HG03457 (cell line): Measurements from ENCODE around the gene TCF4.
"Not testable (repeated sequence)": the region's sequence is repeated elsewhere in the genome, so short reads cannot be mapped to it uniquely, and the experiment has no call there.

ENCODE experiments used
- ATAC-seq: cut with Tn5 transposase; IDR thresholded peaks from one replicate; pipeline ENCODE4 v1.9.1; 2021; ENCODE audit warnings: moderate number of reproducible peaks; ENCODE audit not compliant: unreplicated experiment

TCF4 gene

DNA sequence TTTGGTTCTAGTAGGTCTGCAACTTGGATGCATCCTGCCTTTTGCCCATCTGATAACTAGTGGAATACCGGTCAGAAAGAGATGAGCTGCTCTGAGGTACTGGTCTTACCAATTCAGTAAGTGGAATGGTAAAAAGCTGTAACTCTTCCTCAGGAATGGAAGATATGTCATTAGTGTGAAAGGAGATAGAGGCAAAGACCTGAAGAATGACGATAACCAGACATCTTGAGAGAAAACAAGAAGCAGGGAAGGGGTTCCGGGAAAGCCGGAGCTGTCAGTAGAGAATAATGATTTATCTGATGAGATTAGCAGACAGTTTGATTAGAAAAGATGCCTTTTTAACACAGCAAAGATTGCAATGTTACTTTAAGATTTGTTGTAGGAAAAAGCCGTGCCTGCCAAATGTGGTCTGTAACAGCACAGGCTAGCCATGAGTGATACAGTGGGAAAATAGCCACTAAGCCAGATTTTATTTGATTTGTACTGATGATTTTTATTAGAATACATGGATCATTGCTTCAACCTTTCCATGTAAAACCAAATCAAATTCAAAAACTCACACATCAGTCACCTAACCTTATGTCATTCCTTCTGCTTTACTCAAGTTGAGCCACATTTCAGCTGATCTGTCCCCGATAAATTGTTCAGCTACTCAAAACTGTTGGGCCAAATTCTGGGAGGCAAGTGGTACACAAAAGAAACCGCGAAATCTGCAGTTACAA lies 110.0 kb downstream of the TCF4 start:
- no peak for ATAC-seq

DNA sequence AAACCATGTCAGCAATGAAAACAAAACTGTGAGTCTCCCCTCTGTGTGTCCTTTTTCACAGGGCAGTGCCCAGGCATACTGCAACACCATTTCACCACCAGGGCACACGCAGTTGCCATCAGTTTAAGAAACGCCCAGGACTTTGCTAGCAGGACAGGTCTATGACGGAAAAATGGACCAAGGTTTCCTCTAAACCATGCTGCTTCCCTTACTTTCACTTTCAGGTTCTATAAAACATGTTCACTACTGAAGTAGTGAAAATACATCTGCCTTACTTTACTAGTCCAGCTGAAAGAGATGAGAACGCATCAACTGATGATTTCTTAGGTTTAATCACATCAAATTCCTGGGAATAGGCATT lies 110.5 kb downstream of the TCF4 start:
- peak; percentile 84 for ATAC-seq

DNA sequence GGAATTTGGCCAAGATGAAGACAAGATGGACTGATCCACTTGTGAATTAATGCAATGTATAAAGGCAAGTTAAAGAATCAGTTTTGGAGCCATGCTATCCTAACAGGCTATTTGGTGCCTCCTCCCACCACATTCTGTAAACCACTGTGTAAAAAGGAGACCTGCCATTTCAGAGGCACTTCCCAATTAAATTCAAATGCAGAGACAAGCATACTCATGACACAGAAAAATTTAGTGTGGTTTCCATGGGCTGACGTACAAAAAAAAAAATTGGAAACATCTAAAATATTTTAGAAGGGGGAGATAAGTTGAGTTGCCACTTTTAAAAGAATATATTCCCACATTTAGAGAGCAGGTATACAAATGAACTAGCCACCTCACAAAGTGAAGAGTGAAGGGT lies 112.1 kb downstream of the TCF4 start:
- no peak for ATAC-seq

DNA sequence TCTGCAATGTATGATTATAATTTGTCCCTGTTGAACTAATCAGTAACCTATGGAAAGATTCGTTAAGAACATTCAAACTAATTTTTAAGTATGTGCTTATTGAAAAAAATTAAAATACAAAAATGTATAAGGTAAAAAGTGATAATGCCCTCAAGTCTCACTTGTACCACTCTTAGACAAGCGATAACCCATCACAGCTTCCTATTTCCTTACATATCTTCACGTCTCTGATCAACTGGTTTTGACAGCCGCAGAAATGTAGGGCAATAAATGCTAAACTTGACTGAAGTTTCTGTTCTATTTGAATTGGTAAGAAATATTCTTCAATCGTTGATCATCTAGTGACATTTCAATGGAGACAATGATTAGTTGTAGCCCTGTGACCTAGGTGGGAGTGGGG lies 112.5 kb downstream of the TCF4 start:
- ATAC-seq = no peak

DNA sequence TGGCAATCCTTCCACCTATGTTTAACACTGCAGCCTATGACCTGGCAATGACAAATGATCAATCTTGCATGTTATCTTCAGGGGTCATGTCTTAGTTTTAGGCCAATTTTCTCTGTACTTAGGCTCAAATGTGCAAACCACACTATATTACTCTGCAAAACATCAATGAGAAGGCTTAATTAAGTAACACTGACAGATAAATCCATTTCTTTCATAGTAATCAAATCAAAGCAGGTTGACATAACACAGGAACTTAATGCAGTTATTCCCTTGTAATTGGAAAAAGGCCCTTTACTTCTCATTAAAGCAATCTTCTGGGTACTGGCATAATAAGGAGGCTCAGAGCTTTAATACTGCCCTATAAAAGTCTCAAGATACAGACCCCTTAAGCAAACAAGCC lies 114.4 kb downstream of the TCF4 start:
- ATAC-seq = no peak

DNA sequence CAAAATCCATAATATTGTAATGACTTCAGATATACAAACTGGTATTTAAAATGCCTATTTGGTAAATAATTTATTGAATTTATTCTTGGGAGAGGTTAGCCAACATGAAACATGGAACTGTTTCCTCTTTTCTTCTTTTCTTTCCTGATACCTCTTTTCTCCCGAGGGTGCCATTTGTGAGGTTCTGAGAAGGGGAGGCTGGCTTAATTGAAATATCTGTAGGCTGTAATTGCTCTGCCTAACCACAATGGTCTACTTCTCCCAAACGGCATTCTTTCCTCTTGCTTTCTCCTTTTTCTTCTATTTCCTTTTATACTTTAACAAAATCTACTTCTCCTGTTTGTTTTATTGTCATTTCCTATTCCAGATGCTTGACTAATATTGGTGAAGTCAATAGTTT lies 114.9 kb downstream of the TCF4 start:
- no peak for ATAC-seq

DNA sequence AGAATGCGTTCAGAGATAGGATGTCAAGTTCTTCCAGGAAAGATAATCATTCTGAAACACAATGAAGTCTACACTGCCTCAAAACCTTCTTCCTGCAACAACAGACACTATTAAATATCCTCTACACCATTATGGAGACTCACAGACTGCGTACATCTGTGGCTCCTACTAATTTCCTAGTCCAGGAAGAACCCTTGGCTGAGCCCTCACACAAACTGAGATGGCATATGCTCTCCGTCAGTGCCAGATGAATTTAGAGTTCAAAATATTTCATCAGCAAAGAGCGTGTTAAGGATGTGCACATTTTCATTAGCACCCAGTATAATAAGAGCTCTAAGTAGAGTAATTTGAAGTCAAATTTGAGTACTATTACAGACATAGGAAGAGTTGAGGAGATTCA lies 117.2 kb downstream of the TCF4 start:
- ATAC-seq = no peak

DNA sequence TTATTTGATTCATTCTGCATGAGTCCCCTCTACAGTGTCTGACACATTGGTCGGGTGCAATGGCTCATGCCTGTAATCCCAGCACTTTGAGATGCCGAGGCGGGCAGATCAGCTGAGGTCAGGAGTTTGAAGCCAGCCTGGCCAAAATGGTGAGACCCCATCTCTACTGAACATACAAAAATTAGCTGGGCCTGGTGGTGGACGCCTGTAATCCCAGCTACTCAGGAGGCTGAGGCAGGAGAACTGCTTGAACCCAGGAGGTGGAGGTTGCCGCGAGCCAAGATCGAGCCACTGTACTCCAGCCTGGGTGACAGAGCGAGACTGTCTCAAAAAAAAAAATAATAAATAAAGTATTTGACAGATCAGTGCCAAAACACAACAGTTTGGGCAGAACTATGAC lies 118.9 kb downstream of the TCF4 start:
- not testable (repeated sequence) for ATAC-seq

DNA sequence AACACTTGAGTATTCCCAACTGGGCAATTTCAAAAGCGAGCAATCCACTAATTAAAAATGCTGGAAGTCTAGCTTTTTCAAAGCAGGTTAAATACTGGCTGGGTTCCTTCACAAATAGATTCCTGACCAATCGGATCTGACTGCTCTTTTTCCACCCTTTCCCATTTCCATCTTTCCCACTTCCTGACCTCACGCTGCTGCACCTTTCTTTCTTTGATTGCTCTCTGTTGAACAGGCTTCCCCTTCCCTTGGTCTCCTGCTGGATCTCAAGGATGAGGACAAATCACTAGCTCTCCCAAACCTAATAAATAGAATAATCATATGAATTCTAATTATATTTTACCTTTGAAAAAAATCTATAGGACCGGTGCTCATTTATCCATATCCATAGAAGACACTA lies 121.2 kb downstream of the TCF4 start:
- ATAC-seq = no peak

DNA sequence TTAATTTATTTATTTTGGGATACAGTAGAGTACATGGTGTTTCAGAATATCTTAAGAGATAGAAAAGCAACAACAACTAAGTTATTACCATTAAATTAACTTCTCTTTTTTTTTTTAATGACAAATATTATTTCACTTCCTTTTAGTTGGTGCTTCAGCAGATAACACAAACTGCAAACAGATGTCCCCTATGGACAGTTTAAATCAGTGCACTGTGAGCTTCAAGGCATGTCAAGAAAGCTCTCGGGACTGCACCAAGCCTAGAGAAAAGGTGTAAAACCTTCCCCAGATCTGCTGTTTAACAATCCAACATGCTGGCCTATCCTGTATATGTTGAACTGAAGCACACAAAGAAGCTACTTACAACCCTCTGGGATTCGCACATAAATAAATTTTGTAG lies 122.7 kb downstream of the TCF4 start:
- ATAC-seq = no peak

DNA sequence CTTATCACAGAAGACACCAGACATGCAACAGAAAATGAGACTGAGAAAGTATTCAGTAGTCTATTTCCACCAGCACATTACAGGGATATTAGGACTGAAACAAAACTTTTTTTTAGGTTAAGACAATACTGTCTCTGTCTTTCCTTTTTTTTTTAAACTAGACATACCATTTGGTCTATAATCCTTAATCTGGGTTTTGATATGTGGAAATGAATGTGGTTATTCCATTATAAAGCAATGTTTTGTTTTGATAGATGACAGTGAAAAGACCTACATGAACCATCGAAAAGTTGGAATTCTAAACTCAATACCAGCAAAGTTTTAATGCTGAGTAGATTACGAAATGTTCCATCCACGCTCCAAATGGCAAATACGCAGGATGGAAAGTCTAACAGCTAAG lies 123.4 kb downstream of the TCF4 start:
- ATAC-seq = no peak

DNA sequence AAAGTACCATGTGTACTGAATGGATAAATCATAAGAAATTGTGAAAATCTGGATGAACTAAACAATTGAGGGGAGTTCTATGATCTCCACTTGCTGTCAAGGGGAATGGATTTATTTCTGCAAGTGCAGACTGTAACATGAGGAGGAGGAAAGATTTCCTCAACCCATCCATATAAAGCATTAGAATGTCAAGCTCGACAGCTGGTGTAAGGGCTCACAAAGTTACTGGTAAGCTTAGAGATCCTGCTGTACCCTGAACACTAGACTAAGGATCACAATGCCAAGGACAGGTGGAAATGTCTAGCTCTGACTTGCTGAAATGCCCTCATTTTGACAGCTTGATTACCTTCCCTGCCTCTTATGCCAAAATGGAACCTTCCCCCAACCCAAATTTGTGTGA lies 125.3 kb downstream of the TCF4 start:
- no peak for ATAC-seq

DNA sequence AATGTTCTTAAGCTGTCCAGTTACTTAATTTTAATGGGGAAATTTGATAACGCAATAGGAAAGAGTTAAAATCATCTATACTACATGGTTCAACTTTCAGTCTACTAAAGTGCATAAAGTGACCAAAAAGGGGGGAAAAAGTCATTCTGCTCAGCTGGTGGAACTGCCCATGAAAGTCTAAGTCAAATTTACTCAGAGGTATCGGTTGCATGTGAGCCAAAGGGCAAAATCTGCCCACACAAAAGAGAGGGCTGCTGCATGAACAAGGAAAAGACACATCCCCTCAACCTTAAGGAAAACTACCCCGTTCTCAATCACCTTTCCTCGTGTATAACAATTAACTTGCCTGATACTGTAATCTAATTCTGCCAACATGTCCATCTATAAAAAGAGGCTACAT lies 126.1 kb downstream of the TCF4 start:
- no peak for ATAC-seq

DNA sequence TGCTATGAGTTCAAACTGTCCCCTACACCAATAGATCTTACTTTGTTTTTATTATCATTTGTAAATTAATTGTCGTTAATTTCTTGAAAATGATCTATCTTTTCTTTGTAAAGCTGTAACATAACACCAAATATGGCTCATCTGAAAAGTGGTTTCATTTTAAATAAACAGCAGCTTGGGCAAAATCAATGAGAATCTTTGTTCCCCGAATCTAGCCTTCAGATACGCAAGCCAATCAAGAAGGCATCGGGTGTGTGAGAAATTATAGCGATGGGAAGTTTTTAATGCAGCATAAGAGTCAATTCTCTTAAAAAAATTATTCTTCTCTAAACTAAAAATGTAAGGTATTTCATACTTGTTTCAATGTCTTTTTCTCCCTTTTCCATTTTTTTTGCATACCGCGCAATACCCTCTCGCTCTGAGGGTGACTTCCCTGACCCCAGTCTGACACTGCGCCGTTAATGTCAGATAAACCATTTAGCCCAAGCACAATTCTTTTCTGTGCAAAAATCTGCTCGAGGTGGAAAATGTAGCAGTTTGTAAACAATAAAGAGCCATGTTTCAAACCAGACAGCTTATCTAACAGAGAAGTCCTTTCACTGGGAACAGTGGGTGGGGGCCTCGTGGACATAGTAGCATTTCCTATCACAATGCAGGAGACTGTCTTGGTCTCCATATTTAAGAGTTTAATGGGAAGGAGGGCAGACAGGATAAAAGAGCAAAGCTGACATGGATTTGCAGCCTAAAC lies 129.4 kb downstream of the TCF4 start:
- no peak for ATAC-seq

DNA sequence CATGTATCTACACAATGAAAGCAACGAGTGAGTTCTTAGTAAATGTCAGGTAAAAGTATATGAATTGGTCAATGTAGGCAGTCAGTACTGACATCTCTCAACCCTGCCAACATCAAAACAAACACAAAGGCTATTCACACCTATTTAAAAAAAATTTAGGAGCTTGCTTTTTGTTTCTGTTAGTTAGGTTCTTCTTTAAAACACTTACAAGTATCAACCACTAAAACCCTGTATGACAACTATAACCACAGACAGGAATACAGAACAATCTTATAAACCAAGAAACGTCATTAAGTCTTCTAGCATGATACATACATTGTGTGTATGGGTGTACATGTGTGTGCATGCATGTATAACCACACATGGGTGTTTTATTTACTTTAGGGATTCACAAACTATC lies 131.0 kb downstream of the TCF4 start:
- no peak for ATAC-seq

DNA sequence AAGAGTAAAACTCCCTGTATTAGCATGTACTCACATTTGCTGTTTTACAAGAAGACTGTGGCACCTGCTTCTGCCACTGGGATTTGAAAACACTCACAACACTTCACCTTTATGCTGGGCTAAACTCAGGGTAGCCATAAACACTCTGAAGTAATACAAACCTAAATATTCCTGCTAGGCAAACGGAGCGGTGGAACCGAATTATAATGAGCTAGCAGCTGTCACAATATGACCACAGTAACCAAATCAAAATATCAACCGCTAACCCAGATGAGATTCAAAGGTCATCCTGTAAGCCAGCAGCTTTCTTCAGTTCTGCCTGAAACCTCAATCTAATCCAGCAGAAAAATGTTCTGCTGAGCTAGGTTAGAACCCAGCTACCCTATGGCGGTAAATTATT lies 132.1 kb downstream of the TCF4 start:
- no peak for ATAC-seq

DNA sequence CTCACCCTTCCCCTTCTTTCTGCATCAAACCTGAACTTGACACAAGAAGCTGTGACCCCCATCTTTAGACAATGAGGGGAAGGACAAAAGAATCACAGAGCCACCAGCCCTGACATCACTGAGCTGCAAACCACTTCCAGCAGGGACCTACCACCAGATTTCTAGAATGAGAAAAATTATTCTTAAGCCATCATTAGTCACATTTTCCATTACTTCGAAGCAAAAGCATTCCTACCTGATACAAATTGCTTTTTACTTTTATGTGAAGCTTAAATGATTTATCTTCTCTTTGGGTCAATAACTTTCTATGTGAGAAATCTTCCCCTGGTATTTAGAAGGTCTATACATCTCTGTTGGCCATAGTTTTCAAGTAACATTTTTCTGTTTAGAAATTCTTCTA lies 134.8 kb downstream of the TCF4 start:
- ATAC-seq = no peak

DNA sequence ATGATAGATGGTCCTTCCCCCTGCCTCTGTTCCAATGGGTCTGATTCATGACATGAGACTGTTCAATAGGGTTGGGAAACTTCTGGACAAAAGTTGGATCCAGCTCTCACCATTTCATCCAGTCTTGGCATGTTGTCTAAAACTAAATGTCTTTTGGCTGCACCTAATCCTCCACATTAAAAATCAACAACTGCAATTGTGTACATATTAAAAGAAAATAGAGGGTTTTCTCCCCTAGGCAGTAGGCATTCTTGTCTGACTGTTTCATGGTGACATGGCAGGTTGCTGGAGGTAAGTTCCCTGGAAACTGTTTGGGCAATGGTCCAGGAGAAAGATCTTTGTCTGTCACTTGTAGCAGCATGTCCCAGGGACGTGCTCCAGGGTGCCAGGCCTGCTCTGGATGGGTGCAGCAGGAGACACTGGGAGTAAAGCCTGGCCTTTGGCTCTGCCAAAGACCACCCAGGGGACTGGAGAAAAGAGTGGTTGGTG lies 135.8 kb downstream of the TCF4 start:
- no peak for ATAC-seq

DNA sequence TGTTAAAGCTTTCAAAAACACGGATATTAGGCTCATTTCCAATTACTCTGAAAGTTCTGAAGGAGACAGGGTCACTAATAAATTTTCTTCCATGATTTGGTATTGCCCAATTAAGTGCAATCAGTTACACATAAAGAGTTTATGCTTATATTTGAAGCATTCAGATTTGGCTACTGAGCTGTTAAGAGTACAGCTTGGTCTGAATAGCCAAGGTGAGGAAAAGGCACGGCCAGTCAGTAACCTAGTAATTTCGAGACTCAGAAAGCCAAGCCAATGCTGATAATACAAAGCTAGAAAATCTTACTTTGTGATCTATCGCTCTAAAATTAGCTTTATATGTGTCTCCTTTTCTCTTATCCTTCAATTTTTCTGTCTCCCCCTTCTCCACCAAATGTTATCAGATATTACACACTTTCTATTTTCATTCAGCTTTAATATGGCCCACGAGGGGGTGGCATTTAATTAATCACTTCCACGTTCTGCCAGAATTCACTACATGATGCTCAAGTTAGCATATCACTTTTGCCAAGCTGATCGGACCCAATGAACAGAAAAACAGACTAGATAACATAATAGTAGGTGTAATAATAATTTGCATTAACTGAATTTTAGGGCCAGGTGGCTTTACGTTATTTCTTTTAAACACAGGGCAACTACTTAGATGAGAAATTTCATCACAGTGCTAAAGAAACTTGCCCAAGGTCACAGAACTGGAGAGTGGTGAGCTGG lies 138.4 kb downstream of the TCF4 start:
- no peak for ATAC-seq

DNA sequence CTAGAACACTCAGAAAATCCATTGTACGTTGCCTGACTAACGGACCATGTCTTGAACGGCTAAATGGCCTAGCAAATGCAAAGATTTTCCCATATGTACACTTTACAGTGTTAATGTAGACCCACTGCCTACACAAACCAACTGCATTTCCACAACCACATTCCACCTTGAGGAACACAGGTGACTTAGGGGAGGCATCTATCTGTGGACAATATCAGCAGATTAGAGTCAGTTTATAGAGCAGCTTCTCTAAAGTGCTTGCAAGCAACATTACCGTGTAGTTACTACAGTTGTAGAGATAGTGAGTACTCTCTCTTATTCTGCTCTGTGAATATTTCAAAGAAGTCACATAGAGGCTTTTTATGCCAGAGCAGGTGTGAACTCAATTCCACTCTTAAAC lies 139.6 kb downstream of the TCF4 start:
- no peak for ATAC-seq

DNA sequence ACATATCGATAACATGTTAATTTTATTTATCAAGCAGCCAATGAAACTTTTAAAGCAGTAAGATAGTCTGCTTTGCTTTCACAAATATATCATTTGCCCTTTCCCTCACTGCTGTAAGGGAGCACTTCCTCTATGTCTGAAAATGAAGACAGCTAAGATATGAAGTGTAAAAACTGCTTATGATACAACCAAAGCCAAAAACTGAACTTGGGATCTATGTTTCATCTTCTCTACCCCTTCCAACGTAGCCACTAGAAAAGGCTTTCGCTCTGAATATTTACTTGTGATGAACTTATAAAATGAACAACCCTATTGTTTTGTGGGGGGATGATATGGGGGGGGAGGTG lies 140.3 kb downstream of the TCF4 start:
- ATAC-seq = no peak

DNA sequence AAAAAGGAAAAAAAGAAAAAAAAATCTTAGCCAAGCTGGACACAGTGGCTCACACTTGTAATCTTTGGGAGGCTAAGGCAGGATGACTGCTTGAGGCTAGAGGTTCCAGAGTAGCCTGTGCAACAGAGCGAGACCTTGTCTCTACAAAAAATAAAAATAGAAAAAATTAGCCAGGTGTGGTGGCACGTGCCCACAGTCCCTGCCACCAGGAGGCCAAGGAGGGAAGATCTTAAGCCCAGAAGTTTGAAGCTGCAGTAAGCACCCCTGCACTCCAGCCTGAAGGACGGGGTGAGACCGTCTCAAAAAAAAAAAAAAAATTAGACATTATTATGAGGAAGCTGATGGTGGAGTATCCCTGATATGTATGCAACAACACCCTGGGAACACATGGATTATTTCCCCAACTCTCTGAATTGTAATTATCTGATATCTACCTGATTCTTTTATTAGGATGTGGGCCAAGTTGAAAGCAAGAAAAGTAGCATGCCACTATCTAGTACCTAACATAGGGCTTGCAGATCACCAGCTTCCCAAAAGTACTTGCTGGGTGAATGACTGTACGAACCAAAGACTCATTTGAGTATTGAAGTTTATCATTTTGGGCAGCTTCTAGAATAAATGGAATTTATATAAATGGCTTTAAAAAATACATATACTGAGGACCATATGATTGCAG lies 140.9 kb downstream of the TCF4 start:
- ATAC-seq = no peak
